Left forelimb (tissue), 1 donor: ENCODE measurements around the gene KIF21B.

Experiments used
- DNase-seq: peaks from one replicate; pipeline ENCODE4 v3.0.0-alpha.2; 2018; ENCODE audit warnings: low spot score

The KIF21B gene

GRCh38 chr1:201020040-201020591 is 3.4 kb downstream of the KIF21B start:
- DNase-seq, result no peak

- DNase-seq, result no peak
These were observed 4.1 kb downstream of the KIF21B start for GRCh38 chr1:201019321-201019977.

DNA sequence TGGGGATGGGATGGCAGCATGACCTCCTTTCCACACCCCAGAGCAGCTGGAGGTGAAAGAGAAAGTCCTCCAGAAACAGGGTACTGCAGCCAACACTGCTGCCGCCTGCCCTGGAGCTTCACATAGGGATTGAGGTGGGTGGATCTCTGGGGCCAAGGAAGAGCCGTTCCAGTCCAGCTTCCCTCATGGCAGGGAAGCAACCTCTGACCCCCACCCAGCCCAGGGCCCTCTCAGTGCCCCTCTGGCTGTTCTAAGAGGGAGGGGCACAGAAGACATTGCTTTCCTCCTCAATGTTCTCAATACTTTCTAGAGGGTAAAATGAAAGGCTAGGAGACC is 5.7 kb downstream of the KIF21B start:
- no peak for DNase-seq

DNA sequence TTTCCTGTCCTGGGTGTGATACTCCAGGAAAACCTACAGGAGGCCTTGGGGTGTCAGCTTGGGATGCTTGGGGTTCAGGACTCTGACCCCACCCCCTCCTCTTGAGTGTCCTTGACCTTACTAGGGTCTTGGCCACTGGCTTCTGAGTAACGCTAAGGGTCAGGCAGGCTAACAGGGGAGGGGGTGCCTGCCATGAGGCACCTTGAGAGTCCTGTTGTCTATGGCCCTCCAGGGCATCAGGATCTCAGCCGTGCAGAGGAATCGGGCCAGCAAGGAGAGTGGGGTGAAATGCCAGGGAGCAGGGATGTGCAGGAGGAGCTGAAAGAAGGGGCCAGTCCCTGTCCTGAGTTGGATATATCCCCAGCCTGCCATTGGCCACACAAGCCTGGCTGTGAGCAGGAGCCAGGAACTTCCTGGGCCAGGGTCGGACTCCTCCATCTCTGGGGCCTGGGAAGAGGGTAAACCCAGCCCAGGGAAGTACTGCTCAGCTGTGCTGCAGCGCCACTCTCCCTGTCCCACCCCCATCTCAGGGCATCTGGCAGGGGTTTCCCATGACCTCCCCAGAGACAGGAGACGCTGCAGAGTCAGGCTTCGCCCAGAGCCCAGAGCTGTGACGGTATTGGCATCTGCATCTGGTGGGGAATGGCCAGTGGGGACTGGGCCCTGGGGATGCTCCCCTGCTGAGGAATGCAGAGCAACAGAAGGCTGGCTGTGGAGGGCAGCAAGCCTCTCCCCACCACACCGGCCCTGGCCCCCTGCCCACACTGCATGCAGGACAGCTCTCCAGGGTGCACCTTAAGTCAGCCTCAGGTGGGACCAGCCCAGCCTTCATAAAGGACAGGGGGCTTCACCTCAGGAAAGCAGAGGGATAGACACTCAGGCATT is 6.3 kb downstream of the KIF21B start:
- DNase-seq, result no peak

GRCh38 chr1:201016211-201016651 is 7.3 kb downstream of the KIF21B start:
- no peak for DNase-seq

- DNase-seq, result no peak
These were observed 7.9 kb downstream of the KIF21B start for GRCh38 chr1:201015551-201016091.

GRCh38 chr1:201014816-201015200 is 8.7 kb downstream of the KIF21B start:
- no peak for DNase-seq

- DNase-seq, result no peak
These were observed 9.3 kb downstream of the KIF21B start for GRCh38 chr1:201013991-201014815.

GRCh38 chr1:201013031-201013485 is 10.5 kb downstream of the KIF21B start:
- no peak for DNase-seq

GRCh38 chr1:201011616-201012015 is 11.9 kb downstream of the KIF21B start:
- DNase-seq, result no peak

- no peak for DNase-seq
These were observed 13.4 kb downstream of the KIF21B start for GRCh38 chr1:201009962-201010645.

GRCh38 chr1:201008666-201009360 is 14.7 kb downstream of the KIF21B start:
- no peak for DNase-seq

DNA sequence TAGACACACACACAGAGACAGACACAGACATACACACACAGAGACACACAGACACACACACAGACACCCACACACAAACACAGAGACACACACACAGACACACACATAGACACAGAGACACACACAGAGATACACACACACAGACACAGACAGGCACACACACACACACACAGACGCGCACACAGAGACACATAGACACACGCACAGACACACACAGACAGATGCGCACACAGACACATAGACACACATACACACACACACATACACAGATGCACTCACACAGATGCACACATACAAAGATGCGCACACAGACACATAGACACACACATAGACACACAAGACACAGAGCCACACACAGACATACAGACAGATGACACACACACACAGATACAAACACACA is 16.0 kb downstream of the KIF21B start:
- no peak for DNase-seq

DNA sequence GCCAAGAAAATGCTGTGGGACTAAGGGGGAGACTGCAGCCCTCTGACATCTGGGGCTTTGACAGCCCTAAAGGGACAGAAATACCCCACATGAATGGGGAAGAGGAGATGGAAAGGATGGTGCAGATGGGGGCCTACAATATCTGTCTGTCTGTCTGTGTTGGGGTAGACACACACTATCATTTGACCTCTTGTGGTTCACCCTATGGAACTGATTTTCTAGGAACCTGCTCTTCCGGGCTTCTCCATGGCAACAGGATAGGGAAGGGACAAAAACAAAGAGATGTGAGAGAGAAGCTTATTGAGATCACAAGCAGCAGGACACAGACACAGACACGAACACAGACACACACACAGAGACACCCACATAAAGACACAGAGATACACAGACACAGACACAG is 17.1 kb downstream of the KIF21B start:
- no peak for DNase-seq

DNA sequence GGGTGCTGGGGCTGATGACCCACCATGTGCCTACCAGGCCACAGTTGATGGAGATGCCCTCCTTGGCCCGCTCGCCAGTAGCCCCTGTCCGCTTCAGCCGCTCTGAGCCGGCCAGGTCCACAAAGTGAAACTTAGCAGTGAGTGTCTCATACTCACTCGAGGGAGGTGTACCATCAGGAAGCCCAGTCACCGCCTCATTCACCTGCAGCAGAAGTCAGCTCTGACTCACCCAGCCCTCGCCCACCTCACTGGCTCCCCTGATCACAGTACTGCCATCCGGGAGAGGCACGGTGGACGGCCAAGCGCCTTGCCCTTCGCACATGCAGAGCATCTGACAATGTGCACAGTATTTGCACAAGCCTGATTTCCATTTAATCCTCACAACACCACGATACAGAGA is 18.8 kb downstream of the KIF21B start:
- DNase-seq, result no peak

- no peak for DNase-seq
These were observed 19.4 kb downstream of the KIF21B start for GRCh38 chr1:201004154-201004553.

DNA sequence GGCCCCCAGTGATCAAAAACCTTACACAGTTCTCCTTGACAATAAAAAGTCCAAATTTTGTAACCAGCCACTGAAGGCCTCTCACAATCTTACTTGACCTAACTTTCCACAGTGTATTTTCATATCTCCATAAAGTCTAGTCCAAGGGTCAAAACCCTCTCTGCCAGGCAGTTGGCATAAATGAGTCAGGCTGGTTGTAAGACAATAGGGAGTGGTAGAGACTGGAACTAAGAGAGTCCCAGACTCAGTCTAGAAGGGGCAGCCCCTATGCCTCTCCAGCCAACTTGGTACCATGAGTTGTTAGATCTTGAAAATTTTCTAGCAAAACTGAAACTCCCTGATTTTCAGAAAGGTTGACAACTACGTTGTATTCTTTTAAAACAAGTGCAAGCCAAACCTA is 21.0 kb downstream of the KIF21B start:
- DNase-seq, result no peak

GRCh38 chr1:201001962-201002361 is 21.6 kb downstream of the KIF21B start:
- no peak for DNase-seq

- DNase-seq, result no peak
These were observed 23.1 kb downstream of the KIF21B start for GRCh38 chr1:201000391-201000790.

GRCh38 chr1:200999667-201000066 is 23.8 kb downstream of the KIF21B start:
- DNase-seq, result no peak

- no peak for DNase-seq
These were observed 25.2 kb downstream of the KIF21B start for GRCh38 chr1:200998323-200998722.
